Stimulated activated CD8-positive, alpha-beta memory T cell treated with anti-CD3 and anti-CD28 coated beads, Interleukin-15, amount 100 ng/mL, for 1 hour (primary cell): ENCODE results near the gene AK1.
A peak's percentile ranks its signal among the peaks of the same experiment; 100 is the strongest.
"Not testable (repeated sequence)": the region's sequence is repeated elsewhere in the genome, so short reads cannot be mapped to it uniquely, and the experiment has no call there.

Experiments
- DNase-seq: peaks from one replicate; pipeline ENCODE4 v3.0.0-alpha.2; 2020; ENCODE audit warnings: low read depth

Gene AK1

GRCh38 chr9:127883959-127884358, 6.5 kb upstream of the AK1 start:
- DNase-seq: no peak

- DNase-seq: not testable (repeated sequence)
These were observed 4.2 kb upstream of the AK1 start for GRCh38 chr9:127881715-127882114.

GRCh38 chr9:127880143-127880542, 2.7 kb upstream of the AK1 start:
- no peak for DNase-seq

GRCh38 chr9:127878652-127879390, 1.3 kb upstream of the AK1 start:
- DNase-seq: no peak

- DNase-seq: no peak
These were observed 651 bp upstream of the AK1 start for GRCh38 chr9:127878001-127878651.

- no peak for DNase-seq
These were observed 512 bp downstream of the AK1 start for GRCh38 chr9:127876764-127877562.

GRCh38 chr9:127876026-127876763, 1.3 kb downstream of the AK1 start:
- no peak for DNase-seq

- DNase-seq: no peak
These were observed 2.0 kb downstream of the AK1 start for GRCh38 chr9:127875306-127875966.

GRCh38 chr9:127874301-127875221, 2.9 kb downstream of the AK1 start:
- no peak for DNase-seq

GRCh38 chr9:127873886-127874285, 3.6 kb downstream of the AK1 start:
- DNase-seq: no peak

- no peak for DNase-seq
These were observed 4.2 kb downstream of the AK1 start for GRCh38 chr9:127873223-127873691.

GRCh38 chr9:127872369-127873222, 4.9 kb downstream of the AK1 start:
- no peak for DNase-seq

- no peak for DNase-seq
These were observed 5.9 kb downstream of the AK1 start for GRCh38 chr9:127871531-127871930.

GRCh38 chr9:127870887-127871286, 6.6 kb downstream of the AK1 start:
- DNase-seq: no peak

- not testable (repeated sequence) for DNase-seq
These were observed 7.4 kb downstream of the AK1 start for GRCh38 chr9:127870153-127870491.

- DNase-seq: peak; percentile 60
These were observed 7.9 kb downstream of the AK1 start for GRCh38 chr9:127869310-127870152.

- DNase-seq: no peak
These were observed 9.1 kb downstream of the AK1 start for GRCh38 chr9:127868278-127868902.
